Retinal pigment epithelial cell (primary cell): ENCODE data around the gene UBL4A.

Experiments used
- DNase-seq: peaks from one replicate; pipeline ENCODE4 v3.0.0-alpha.2; 2010; ENCODE audit warnings: low read depth
- H3K4me3 ChIP-seq: 2 replicates; pipeline ENCODE4 v1.5.1; 2011; ENCODE audit warnings: mild to moderate bottlenecking, low read length, control low read depth, moderate library complexity
- TF ChIP-seq, protein P1 (sequence below): conservative IDR thresholded peaks from 2 replicates; pipeline ENCODE4 v1.5.1; 2011; ENCODE audit warnings: low read depth, low read length, control low read depth, inconsistent platforms

Gene UBL4A

DNA sequence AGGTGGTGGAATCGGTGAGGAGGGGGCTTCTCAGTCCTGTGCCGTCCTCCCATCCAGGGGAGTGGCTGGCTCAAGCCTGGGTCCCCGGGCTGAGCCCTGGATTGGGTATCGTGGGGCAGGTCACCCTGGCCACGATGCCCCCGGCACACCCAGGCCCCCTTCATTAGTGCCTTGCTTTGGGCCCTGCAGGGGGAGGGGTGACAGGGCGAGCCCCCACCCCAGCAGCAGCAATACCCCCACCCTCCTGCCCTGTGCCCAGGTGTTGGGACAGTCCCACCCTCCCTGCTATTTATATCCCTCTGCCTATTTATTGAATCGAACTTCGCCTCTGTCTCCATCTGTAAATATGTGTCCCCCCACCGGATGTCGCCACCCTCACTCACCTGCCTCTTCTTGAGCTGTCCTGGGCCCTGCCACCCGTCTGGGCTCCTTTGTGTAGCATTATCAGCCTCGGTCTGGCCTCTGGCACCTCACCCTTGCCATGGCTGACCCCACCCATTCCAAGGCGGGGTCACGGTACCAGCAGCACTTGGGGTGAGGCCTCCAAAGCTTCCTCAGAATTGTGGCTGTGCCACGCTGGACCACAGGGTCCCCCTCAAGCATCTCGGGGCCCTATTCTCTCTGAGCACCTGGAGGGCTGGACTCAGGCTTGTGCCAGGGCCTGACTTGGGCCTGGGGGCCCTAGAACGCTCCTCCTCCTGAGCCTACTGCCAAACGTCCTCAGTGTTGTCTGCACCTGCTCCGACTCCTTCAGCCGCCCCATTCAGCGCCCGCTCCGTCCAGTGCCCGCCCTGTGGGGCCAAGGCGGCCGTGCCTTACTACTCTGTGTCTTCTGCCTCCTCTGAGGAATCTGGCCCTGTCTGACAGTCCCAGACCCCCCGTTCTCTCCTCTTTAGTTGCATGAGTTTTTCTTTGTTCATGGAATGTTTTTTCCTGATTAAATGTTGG is 13.5 kb downstream of the UBL4A start:
- H3K4me3 ChIP-seq, result no peak overlapping the region
- DNase-seq, result no peak
- TF ChIP-seq, protein P1, sequence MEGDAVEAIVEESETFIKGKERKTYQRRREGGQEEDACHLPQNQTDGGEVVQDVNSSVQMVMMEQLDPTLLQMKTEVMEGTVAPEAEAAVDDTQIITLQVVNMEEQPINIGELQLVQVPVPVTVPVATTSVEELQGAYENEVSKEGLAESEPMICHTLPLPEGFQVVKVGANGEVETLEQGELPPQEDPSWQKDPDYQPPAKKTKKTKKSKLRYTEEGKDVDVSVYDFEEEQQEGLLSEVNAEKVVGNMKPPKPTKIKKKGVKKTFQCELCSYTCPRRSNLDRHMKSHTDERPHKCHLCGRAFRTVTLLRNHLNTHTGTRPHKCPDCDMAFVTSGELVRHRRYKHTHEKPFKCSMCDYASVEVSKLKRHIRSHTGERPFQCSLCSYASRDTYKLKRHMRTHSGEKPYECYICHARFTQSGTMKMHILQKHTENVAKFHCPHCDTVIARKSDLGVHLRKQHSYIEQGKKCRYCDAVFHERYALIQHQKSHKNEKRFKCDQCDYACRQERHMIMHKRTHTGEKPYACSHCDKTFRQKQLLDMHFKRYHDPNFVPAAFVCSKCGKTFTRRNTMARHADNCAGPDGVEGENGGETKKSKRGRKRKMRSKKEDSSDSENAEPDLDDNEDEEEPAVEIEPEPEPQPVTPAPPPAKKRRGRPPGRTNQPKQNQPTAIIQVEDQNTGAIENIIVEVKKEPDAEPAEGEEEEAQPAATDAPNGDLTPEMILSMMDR, result no peak

- H3K4me3 ChIP-seq, result no peak overlapping the region
- TF ChIP-seq, protein P1, result no peak
- DNase-seq, result no peak
Measured at GRCh38 chrX:154471839-154472684, 14.4 kb downstream of the UBL4A start.

- no peak overlapping the region for H3K4me3 ChIP-seq
- TF ChIP-seq, protein P1, result no peak
- DNase-seq, result no peak
Measured at GRCh38 chrX:154470914-154471568, 15.4 kb downstream of the UBL4A start.

GRCh38 chrX:154470434-154470833 is 16.0 kb downstream of the UBL4A start:
- DNase-seq, result no peak
- no peak overlapping the region for H3K4me3 ChIP-seq
- TF ChIP-seq, protein P1, result no peak

DNA sequence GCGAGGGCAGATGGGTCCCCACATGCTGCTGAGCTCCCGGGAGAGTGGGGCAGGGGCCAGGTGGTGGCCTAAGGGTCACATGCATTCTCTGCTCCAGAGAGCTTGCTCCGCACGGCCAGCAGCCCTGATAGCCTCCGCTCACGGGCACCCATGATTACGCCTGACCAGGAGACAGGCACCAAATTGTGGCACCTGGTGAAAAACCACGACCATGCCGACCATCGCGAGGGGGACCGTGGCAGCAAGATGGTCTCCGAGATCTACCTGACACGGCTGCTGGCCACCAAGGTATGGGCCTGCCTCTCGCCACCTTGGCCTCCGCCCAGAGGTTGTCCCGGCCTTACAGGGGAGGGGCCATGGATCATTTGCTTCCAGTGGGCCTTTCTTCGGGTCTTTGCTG is 16.5 kb downstream of the UBL4A start:
- TF ChIP-seq, protein P1, result no peak
- H3K4me3 ChIP-seq, result no peak overlapping the region
- no peak for DNase-seq

DNA sequence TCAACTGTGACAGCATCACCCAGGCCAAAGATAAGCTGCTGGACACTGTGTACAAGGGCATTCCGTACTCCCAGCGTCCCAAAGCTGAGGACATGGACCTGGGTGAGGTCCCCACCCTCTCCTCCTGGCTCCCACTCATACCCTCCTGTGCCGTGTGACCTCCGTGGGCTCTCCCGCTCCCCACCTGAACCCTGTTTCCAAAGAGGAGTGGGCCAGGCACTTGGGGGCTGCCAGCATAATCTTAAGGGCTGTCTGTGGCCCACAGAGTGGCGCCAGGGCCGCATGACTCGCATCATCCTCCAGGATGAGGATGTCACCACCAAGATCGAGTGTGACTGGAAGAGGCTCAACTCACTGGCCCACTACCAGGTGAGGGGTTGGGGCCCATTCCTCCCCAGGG is 17.3 kb downstream of the UBL4A start:
- TF ChIP-seq, protein P1, result no peak
- no peak overlapping the region for H3K4me3 ChIP-seq
- no peak for DNase-seq
